ENCODE data around the gene ATRAID.

DNA sequence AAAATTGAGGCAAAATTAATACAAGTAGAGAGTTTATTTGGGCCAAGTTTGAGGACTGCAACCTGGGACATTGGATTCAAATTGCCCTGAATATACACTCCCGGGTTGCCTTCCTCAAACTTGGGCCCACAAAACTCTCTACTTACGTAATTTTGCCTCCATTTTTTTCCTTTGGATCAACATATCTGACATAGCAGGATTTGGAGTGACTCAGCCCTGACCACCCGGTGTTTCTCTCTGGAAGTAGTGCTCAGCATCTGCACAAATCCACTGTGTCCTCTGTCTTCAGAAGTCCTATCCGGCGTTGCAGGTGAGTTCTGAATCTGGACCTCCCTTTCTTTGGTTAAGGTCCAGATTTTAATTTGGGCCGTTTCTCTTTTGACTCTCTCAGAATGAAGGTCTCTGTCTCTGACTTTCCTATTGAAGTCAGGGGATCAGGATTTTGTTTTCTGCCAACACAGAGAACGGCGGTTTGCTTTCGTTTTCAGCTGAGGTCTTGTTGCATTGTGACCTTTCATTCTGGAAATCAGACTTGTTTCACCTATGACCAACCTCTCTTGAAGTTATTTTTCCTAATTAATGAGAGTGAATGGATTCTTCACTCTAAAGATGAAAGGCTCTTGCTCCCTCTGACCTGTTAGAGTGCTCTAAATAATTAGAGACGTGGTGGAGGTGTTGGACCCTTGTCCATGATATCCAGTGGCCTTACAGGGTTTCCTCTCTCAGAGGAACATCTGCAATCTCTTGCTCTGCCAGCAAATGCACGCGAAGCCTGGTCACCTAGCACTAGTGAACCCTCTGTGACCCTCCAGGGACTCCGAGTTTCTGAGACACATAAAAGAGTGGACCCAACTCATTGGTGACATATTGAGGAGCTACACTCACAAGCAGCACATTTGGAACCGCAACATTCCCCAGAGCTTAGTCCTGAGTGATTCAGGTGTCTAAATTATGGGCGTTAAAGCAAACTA, 49.4 kb upstream of the ATRAID start:
- TF ChIP-seq, protein P1, sequence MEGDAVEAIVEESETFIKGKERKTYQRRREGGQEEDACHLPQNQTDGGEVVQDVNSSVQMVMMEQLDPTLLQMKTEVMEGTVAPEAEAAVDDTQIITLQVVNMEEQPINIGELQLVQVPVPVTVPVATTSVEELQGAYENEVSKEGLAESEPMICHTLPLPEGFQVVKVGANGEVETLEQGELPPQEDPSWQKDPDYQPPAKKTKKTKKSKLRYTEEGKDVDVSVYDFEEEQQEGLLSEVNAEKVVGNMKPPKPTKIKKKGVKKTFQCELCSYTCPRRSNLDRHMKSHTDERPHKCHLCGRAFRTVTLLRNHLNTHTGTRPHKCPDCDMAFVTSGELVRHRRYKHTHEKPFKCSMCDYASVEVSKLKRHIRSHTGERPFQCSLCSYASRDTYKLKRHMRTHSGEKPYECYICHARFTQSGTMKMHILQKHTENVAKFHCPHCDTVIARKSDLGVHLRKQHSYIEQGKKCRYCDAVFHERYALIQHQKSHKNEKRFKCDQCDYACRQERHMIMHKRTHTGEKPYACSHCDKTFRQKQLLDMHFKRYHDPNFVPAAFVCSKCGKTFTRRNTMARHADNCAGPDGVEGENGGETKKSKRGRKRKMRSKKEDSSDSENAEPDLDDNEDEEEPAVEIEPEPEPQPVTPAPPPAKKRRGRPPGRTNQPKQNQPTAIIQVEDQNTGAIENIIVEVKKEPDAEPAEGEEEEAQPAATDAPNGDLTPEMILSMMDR (IDR thresholded peaks at IDR 0.05; ENCODE audit: extremely low read depth in 1 of 2, insufficient read depth in 1 of 2, low read depth in 1 of 2, low read length in 2 of 2) = no peak
- TF ChIP-seq, protein P2, sequence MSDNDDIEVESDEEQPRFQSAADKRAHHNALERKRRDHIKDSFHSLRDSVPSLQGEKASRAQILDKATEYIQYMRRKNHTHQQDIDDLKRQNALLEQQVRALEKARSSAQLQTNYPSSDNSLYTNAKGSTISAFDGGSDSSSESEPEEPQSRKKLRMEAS (IDR thresholded peaks at IDR 0.05; ENCODE audit: insufficient read depth, insufficient read length) = no peak
- no peak for TF ChIP-seq EZH2 (IDR thresholded peaks at IDR 0.05; ENCODE audit: borderline replicate concordance, low read depth, low read length, severe bottlenecking)

Data from endothelial cell of umbilical vein (primary cell).